NCI-H2029 treated with DMSO at 0.1 percent for 48 hours (cell line): ENCODE data around the gene ARMC9.
A peak's percentile ranks its signal among the peaks of the same experiment; 100 is the strongest.
"Not testable (repeated sequence)": the region's sequence is repeated elsewhere in the genome, so short reads cannot be mapped to it uniquely, and the experiment has no call there.

Source experiments
- DNase-seq: peaks from one replicate; lab custom pipeline; 2025; lab: John Stamatoyannopoulos, UW

Gene ARMC9

GRCh38 chr2:231198291-231199173 lies at the start of gene ARMC9:
Gene ARMC9, plus strand, starts transcription at chr2:231198631. Its CDS starts 7,608 bp downstream, at chr2:231206239.
- DNase-seq, result peak; percentile 10

- no peak for DNase-seq
Measured at GRCh38 chr2:231152800-231153557, 45.5 kb upstream of the ARMC9 start.

DNA sequence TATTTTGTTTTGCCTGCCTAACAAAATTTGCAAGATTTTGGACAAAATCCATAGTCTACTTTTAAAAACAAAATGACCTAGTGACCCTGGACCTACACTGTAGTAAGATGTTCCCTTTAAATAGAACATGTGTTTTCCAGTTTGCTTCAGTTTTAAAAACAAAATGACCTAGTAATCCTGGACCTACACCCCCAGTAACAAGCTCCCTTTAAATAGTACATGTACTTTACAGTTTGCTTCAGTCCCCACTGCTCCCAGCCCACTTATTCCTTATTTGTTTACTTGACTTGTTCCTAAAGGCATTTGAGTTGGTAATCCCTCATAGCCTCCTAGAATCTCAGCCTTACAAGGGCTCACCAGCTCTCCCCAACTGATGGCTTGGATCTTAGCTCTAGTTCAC lies 39.1 kb upstream of the ARMC9 start:
- no peak for DNase-seq

- no peak for DNase-seq
Measured at GRCh38 chr2:231160701-231161100, 37.7 kb upstream of the ARMC9 start.

DNA sequence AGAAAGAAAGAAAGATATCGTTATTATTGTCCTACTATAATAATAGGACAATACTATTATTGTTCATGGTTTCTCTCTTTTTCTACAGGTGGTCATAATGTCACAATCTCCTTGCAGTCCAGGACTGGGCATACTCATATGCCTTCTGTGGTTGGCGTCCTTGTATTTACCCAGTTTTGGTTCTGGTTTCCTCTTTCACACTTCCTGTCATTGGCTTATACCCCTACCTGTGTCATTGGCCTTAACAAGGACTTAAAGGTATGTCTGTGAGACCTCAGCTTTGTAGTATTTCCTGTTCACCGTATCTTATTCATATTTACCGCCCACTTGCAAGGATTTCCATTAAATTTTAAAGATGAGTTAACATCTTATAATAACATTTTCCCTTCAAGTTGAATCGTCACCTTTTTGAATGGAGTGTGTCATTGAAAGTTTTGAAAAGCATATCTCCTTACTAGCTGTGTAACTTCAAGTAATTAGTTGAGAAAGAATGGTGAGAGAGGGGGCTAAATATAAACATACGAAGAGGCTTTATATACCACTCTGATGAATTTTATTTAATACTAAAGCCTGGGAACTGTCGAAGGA lies 37.1 kb upstream of the ARMC9 start:
- no peak for DNase-seq

- DNase-seq, result no peak
Measured at GRCh38 chr2:231161877-231162329, 36.5 kb upstream of the ARMC9 start.

DNA sequence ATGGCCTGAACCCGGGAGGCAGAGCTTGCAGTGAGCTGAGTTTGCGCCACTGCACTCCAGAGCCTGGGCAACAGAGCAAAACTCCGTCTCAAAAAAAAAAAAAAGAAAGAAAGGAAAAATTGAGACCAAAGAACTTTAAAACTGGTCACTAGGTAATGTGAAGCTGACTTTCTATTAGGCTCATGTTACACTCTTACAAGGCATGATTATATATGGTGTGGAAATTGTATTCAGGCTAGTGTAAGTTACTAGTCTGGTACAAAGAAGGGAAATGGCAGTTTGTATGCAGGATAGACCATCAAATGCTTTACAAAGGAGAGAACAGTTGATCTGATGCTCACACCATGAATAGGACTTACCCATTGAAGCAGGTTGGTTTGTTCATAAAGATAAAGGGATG lies 35.4 kb upstream of the ARMC9 start:
- DNase-seq, result no peak

DNA sequence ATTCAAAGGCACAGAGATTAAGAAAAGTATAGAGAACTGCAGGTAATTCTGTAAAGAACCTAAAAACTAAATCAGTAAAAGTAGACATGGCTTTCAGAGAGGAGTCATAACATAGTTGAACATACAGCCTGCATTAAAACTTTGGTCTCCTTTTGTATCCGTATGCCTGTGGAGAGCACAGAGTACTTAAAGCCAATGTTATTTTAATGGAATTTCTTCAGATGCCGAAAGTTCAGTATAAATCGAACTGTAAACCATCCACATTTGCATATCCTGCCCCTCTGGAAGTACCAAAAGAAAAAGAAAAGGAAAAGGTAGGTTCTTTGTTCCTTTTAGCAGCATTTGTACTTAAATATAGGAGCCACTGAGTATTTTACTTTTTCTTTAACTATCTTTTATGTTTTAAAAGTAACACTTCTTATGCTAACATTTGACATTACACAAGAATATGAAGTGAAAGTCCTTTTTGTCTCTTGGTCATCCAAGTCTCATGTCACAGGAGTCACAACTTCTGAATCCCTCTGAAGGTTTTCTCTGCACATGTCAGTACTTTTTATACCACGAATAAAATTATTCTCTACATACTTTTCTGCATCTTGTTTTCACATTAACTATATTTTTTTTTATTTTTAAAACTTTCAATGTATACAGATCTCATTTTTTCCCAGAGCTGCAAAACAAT lies 34.9 kb upstream of the ARMC9 start:
- DNase-seq, result no peak

GRCh38 chr2:231167745-231168459 lies 30.5 kb upstream of the ARMC9 start:
- no peak for DNase-seq

- no peak for DNase-seq
Measured at GRCh38 chr2:231168460-231169139, 29.8 kb upstream of the ARMC9 start.

DNA sequence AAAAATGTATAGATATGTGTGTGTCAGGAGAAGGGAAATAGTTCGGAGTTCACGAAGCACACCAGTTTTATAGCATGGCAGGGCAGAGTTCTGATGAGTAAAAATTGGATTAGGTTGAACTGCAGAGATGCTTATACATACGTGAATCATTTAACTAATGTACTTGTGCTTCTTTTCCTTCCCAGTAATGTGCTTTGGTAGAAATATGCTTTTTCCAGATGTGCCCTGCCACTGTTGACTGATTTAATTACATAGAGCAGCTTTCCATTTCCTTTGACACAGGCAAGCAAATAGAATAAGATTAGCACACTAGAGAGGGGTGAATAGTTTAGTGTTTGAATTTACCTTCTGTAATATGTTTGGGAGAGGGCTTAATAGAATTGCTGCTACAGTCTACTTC lies 28.9 kb upstream of the ARMC9 start:
- no peak for DNase-seq

GRCh38 chr2:231170055-231170454 lies 28.4 kb upstream of the ARMC9 start:
- DNase-seq, result no peak

DNA sequence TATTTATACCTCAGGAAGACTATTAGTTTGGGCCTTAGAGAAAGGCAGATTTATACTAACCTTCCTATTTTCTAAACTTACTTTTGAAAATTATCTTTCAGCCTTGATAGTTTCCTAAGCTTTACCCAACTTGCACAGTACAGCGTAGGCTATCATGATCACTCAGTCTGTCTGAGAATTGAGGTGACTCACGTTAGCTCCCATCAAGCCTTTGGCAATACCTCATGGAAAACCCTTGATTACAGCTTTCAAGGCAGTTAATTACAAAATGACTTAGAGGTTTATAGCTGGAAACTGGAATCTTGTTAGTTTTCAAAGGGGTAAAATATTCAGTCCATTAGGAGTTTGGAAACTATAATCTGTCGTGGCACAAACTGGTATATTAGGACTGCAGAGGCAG lies 26.4 kb upstream of the ARMC9 start:
- DNase-seq, result no peak

GRCh38 chr2:231174211-231174651 lies 24.2 kb upstream of the ARMC9 start:
- DNase-seq, result no peak

GRCh38 chr2:231176066-231176465 lies 22.4 kb upstream of the ARMC9 start:
- no peak for DNase-seq

GRCh38 chr2:231177156-231178025 lies 21.0 kb upstream of the ARMC9 start:
- no peak for DNase-seq

- not testable (repeated sequence) for DNase-seq
Measured at GRCh38 chr2:231178805-231179204, 19.6 kb upstream of the ARMC9 start.

GRCh38 chr2:231181860-231182512 lies 16.4 kb upstream of the ARMC9 start:
- no peak for DNase-seq

- no peak for DNase-seq
Measured at GRCh38 chr2:231182513-231182899, 15.9 kb upstream of the ARMC9 start.
